RWPE2 (cell line): ENCODE results near the gene PDE8B.

Experiments used
- ATAC-seq: fragments of 200-7000 bp; cut with Tn5 transposase; 3 replicates; pipeline ENCODE4 v1.9.1; 2021; ENCODE audit warnings: low read depth
- DNase-seq: peaks from one replicate; pipeline ENCODE4 v3.0.0-alpha.2; 2020; ENCODE audit warnings: low spot score
- H3K27ac ChIP-seq: fragments of 450-650 bp; 2 replicates; pipeline ENCODE4 v1.5.1; 2017; ENCODE audit warnings: mild to moderate bottlenecking; ENCODE audit not compliant: poor library complexity, severe bottlenecking
- H3K27me3 ChIP-seq: fragments of 250-450 bp; sonication (Bioruptor Pico); 2 replicates; pipeline ENCODE4 v1.5.1; 2021; ENCODE audit warnings: mild to moderate bottlenecking, moderate library complexity; ENCODE audit not compliant: insufficient read depth, poor library complexity, severe bottlenecking
- H3K36me3 ChIP-seq: fragments of 250-450 bp; sonication (Bioruptor Pico); 2 replicates; pipeline ENCODE4 v1.5.1; 2020; ENCODE audit warnings: low read depth, mild to moderate bottlenecking, moderate library complexity
- H3K4me1 ChIP-seq: fragments of 250-450 bp; sonication (Bioruptor Pico); 2 replicates; pipeline ENCODE4 v1.5.1; 2021; ENCODE audit warnings: mild to moderate bottlenecking, moderate library complexity; ENCODE audit not compliant: insufficient read depth, poor library complexity, severe bottlenecking
- H3K4me3 ChIP-seq: fragments of 250-450 bp; sonication (Bioruptor Pico); 2 replicates; pipeline ENCODE4 v1.5.1; 2021; ENCODE audit warnings: mild to moderate bottlenecking, moderate library complexity; ENCODE audit not compliant: severe bottlenecking
- H3K9me3 ChIP-seq: fragments of 250-450 bp; sonication (Bioruptor Pico); 2 replicates; pipeline ENCODE4 v1.5.1; 2021; ENCODE audit warnings: mild to moderate bottlenecking, moderate library complexity; ENCODE audit not compliant: severe bottlenecking
- CTCF ChIP-seq: fragments of 450-650 bp; IDR thresholded peaks from one replicate; pipeline ENCODE4 v1.5.1; 2017; ENCODE audit warnings: mild to moderate bottlenecking, moderate library complexity; ENCODE audit not compliant: poor library complexity, severe bottlenecking

Gene PDE8B

GRCh38 chr5:77231471-77232138 lies 21.1 kb downstream of the PDE8B start:
- ATAC-seq: no peak
- DNase-seq: no peak
- Histone ChIP-seq H3K4me1 (no peaks in the 10 kb centered on the region), H3K27me3 (peaks cover 15% of the 10 kb centered on the region), H3K36me3 (no peaks in the 10 kb centered on the region), H3K27ac (no peak overlapping the region), H3K4me3 (no peak overlapping the region), H3K9me3 (no peaks in the 10 kb centered on the region)
- no peak for TF ChIP-seq CTCF

GRCh38 chr5:77232574-77233358 lies 22.3 kb downstream of the PDE8B start:
- no peak for TF ChIP-seq CTCF
- no peak overlapping the region for H3K4me3 ChIP-seq
- H3K36me3 ChIP-seq: no peaks in the 10 kb centered on the region
- no peaks in the 10 kb centered on the region for H3K9me3 ChIP-seq
- no peak for ATAC-seq
- H3K27ac ChIP-seq: no peak overlapping the region
- H3K27me3 ChIP-seq: peaks cover 13% of the 10 kb centered on the region
- DNase-seq: no peak
- no peaks in the 10 kb centered on the region for H3K4me1 ChIP-seq

- DNase-seq (no peak), ATAC-seq (no peak)
- TF ChIP-seq CTCF: no peak
- H3K4me3 ChIP-seq: no peak overlapping the region
- no peak overlapping the region for H3K27ac ChIP-seq
- no peaks in the 10 kb centered on the region for H3K9me3 ChIP-seq
- no peaks in the 10 kb centered on the region for H3K36me3 ChIP-seq
- H3K4me1 ChIP-seq: no peaks in the 10 kb centered on the region
- H3K27me3 ChIP-seq: peaks cover 16% of the 10 kb centered on the region
Measured at GRCh38 chr5:77235846-77236721, 25.6 kb downstream of the PDE8B start.

- Histone ChIP-seq H3K4me1 (no peaks in the 10 kb centered on the region), H3K36me3 (no peaks in the 10 kb centered on the region), H3K4me3 (no peak overlapping the region), H3K9me3 (no peaks in the 10 kb centered on the region), H3K27ac (no peak overlapping the region), H3K27me3 (peaks cover 16% of the 10 kb centered on the region)
- TF ChIP-seq CTCF: peak; percentile 55
- ATAC-seq: peak; percentile 40; the same call in 1 of the 3 replicates
- no peak for DNase-seq
Measured at GRCh38 chr5:77239126-77239741, 28.8 kb downstream of the PDE8B start.
